ENCODE results near the gene ARID4A. TPM values are rescaled to one million over a fixed set of nuclear protein-coding genes. Genes with fewer than 3 reads are reported as not detected.
A peak's percentile ranks its signal among the peaks of the same experiment; 100 is the strongest.

ARID4A gene
- total and polyA plus RNA-seq, 2 of the 13 experiments (the other 11 are each of a cell fraction or from before 2014, with no cell fraction given) = 7.2 to 9.7 TPM

DNA sequence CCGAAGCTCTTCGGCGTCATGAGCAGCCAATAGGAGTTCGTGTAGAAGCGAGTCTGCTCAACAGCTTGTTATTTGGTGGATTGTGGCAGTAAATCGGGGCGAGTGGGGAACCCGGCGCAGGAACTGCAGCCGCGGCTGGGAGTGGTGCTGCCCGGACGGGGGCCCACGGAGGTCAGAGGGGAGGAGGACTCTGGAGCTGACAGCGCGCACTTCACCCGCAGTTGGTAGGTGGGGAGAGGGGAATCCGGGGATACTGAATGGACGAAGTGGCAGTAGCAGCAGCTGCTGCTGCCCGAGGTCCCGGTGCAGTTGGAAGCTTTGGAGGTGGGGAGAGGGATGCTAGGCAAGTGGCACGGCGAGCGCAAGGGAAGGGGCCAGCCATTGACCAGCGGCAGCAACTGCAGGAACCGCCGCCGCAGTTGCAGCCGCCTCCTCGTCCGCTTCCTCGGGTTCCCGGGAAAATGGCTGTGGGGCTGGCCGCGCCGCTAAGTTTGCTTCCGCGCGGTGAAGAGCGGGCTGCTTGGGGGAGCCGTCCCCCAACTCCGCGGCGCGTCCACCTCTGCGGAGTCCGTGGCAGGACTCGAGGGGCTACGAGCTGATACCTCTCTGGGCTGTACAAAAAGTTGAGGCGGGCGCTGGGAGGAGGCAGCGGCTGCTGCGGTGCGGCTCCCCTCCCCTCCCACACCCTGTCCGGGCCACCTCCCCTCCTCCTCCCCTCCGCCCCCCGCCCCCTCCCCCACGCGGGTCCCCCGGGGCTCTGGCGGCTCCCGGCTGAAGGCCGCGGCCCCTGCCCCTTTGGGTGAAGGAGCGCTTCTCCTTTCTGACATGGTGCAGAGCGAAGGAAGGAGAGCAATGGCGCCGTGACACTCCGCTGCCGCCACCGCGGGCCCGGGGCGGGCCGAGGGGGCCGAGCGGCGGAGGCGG lies at the start of gene ARID4A (continued):
- no peak for TF ChIP-seq ZNF232 (CRISPR knock-in tag; IDR thresholded peaks at IDR 0.05; ENCODE audit: borderline replicate concordance)
- peak; percentile 23; the same call in 1 of the 2 replicates for TF ChIP-seq ZBTB20 (CRISPR knock-in tag; IDR thresholded peaks at IDR 0.05; ENCODE audit: borderline replicate concordance, low read depth)
- 0 out of 2 replicates have a peak, but pooled peaks have one; percentile 33 for TF ChIP-seq GFI1 (CRISPR knock-in tag; IDR thresholded peaks at IDR 0.05; ENCODE audit: borderline replicate concordance)
- TF ChIP-seq, protein P1, sequence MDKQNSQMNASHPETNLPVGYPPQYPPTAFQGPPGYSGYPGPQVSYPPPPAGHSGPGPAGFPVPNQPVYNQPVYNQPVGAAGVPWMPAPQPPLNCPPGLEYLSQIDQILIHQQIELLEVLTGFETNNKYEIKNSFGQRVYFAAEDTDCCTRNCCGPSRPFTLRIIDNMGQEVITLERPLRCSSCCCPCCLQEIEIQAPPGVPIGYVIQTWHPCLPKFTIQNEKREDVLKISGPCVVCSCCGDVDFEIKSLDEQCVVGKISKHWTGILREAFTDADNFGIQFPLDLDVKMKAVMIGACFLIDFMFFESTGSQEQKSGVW (CRISPR knock-in tag; IDR thresholded peaks at IDR 0.05; ENCODE audit: borderline replicate concordance) = no peak
- no peak for TF ChIP-seq LCORL (IDR thresholded peaks at IDR 0.05)
- peak; percentile 49; the same call in 1 of the 2 replicates for TF ChIP-seq LCORL (CRISPR knock-in tag; IDR thresholded peaks at IDR 0.05)
- TF ChIP-seq SATB2 (CRISPR knock-in tag; IDR thresholded peaks at IDR 0.05) = no peak
- TF ChIP-seq, protein P2, sequence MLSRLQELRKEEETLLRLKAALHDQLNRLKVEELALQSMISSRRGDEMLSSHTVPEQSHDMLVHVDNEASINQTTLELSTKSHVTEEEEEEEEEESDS (CRISPR knock-in tag; IDR thresholded peaks at IDR 0.05; ENCODE audit: borderline replicate concordance) = no peak
- no peak for TF ChIP-seq ATF7 (IDR thresholded peaks at IDR 0.05)
- TF ChIP-seq ATF7 (CRISPR knock-in tag; IDR thresholded peaks at IDR 0.05) = no peak
- TF ChIP-seq KAT8 (CRISPR knock-in tag; IDR thresholded peaks at IDR 0.05) = no peak
- 0 out of 2 replicates have a peak, but pooled peaks have one; percentile 64 for TF ChIP-seq ZNF605 (CRISPR knock-in tag; IDR thresholded peaks at IDR 0.05)
- TF ChIP-seq, protein P3, sequence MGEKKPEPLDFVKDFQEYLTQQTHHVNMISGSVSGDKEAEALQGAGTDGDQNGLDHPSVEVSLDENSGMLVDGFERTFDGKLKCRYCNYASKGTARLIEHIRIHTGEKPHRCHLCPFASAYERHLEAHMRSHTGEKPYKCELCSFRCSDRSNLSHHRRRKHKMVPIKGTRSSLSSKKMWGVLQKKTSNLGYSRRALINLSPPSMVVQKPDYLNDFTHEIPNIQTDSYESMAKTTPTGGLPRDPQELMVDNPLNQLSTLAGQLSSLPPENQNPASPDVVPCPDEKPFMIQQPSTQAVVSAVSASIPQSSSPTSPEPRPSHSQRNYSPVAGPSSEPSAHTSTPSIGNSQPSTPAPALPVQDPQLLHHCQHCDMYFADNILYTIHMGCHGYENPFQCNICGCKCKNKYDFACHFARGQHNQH (CRISPR knock-in tag; IDR thresholded peaks at IDR 0.05) = 0 out of 2 replicates have a peak, but pooled peaks have one; percentile 6
- TF ChIP-seq, protein P4, sequence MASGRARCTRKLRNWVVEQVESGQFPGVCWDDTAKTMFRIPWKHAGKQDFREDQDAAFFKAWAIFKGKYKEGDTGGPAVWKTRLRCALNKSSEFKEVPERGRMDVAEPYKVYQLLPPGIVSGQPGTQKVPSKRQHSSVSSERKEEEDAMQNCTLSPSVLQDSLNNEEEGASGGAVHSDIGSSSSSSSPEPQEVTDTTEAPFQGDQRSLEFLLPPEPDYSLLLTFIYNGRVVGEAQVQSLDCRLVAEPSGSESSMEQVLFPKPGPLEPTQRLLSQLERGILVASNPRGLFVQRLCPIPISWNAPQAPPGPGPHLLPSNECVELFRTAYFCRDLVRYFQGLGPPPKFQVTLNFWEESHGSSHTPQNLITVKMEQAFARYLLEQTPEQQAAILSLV (CRISPR knock-in tag; IDR thresholded peaks at IDR 0.05; ENCODE audit: borderline replicate concordance) = no peak
- TF ChIP-seq ZNF124 (CRISPR knock-in tag; IDR thresholded peaks at IDR 0.05) = no peak
- no peak for TF ChIP-seq NBN (conservative IDR thresholded peaks at IDR 0.05)
- TF ChIP-seq, protein P5, sequence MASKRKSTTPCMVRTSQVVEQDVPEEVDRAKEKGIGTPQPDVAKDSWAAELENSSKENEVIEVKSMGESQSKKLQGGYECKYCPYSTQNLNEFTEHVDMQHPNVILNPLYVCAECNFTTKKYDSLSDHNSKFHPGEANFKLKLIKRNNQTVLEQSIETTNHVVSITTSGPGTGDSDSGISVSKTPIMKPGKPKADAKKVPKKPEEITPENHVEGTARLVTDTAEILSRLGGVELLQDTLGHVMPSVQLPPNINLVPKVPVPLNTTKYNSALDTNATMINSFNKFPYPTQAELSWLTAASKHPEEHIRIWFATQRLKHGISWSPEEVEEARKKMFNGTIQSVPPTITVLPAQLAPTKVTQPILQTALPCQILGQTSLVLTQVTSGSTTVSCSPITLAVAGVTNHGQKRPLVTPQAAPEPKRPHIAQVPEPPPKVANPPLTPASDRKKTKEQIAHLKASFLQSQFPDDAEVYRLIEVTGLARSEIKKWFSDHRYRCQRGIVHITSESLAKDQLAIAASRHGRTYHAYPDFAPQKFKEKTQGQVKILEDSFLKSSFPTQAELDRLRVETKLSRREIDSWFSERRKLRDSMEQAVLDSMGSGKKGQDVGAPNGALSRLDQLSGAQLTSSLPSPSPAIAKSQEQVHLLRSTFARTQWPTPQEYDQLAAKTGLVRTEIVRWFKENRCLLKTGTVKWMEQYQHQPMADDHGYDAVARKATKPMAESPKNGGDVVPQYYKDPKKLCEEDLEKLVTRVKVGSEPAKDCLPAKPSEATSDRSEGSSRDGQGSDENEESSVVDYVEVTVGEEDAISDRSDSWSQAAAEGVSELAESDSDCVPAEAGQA (IDR thresholded peaks at IDR 0.05; ENCODE audit: low read depth) = no peak
- TF ChIP-seq, protein P5 (CRISPR knock-in tag; IDR thresholded peaks at IDR 0.05; ENCODE audit: borderline replicate concordance) = no peak
- TF ChIP-seq ZIK1 (CRISPR knock-in tag; IDR thresholded peaks at IDR 0.05; ENCODE audit: borderline replicate concordance, low read depth) = no peak
- TF ChIP-seq NR2F6 (IDR thresholded peaks at IDR 0.05) = no peak
- TF ChIP-seq NR2F6 (CRISPR knock-in tag; IDR thresholded peaks at IDR 0.05) = no peak

Data from HepG2 (cell line).